Thyroid gland (tissue), 4 donors: ENCODE measurements around the gene ALDH8A1. TPM values are rescaled to one million over a fixed set of nuclear protein-coding genes. Genes with fewer than 3 reads are reported as not detected.

Experiments
- DNase-seq, 2 donors: peaks; one replicate each; pipeline ENCODE4 v3.0.0-alpha.2; 2019
- H3K27ac ChIP-seq, 3 donors: fragments of 200-600 bp; sonication (generic); 1 replicate in 2 of 3; 2 replicates in 1 of 3; pipeline ENCODE4 v1.5.1; 2016 to 2019; ENCODE audit warnings: mild to moderate bottlenecking in 1 of 3, moderate library complexity in 1 of 3
- H3K27me3 ChIP-seq: fragments of 200-600 bp; sonication (generic); one replicate; pipeline ENCODE4 v1.5.1; 2019
- H3K36me3 ChIP-seq, 2 donors: fragments of 200-600 bp; sonication (generic); one replicate each; pipeline ENCODE4 v1.5.1; 2016 to 2019
- H3K4me1 ChIP-seq, 2 donors: fragments of 200-600 bp; sonication (generic); one replicate each; pipeline ENCODE4 v1.5.1; 2017 to 2019
- H3K4me3 ChIP-seq, 3 donors: fragments of 200-600 bp; sonication (generic); replicated peaks in 1 of 3; 1 replicate in 2 of 3; 2 replicates in 1 of 3; pipeline ENCODE4 v1.5.1; 2016; ENCODE audit warnings: mild to moderate bottlenecking in 1 of 3
- H3K9me3 ChIP-seq: fragments of 200-600 bp; sonication (generic); one replicate; pipeline ENCODE4 v1.5.1; 2017
- POLR2A ChIP-seq, 2 donors: fragments of 450-650 bp; IDR thresholded peaks; one replicate each; pipeline ENCODE4 v1.6.1; 2017; ENCODE audit warnings: antibody characterized with exemption in 2 of 2, mild to moderate bottlenecking in 2 of 2, moderate library complexity in 1 of 2
- WGBS, 2 donors: methylation state at CpG; one replicate each; pipeline ENCODE4 v1.1.5; 2017; 5-methylcytosine and 5-hydroxymethylcytosine counted together
- intact Hi-C: fragments of 100-400 bp; cut with DNase I; formaldehyde crosslinking; loops from one replicate; pipeline ENCODE4 v1.15.1; 2023
- total RNA-seq, 4 donors: library from RNA; depleted of rRNA; stranded (reverse); fragments of >200 nt; gene quantifications; one replicate each; pipeline ENCODE4 v1.2.3, GENCODE V29; 2016
- TF ChIP-seq, protein P1 (sequence below), 6 experiments: fragments of 200-600 bp in 3 of 6; fragments of 450-650 bp in 3 of 6; sonication (generic) in 3 of 6; IDR thresholded peaks; one replicate each; pipeline ENCODE4 v1.5.1; 2016 to 2019; ENCODE audit warnings: antibody characterized with exemption in 6 of 6, mild to moderate bottlenecking in 2 of 6, inconsistent platforms in 1 of 6, moderate library complexity in 1 of 6

The ALDH8A1 gene
- under 1 TPM in 3 of 4 donors, not detected in 1; 0.13 to 0.54 (median 0.33) TPM for total RNA-seq

DNA sequence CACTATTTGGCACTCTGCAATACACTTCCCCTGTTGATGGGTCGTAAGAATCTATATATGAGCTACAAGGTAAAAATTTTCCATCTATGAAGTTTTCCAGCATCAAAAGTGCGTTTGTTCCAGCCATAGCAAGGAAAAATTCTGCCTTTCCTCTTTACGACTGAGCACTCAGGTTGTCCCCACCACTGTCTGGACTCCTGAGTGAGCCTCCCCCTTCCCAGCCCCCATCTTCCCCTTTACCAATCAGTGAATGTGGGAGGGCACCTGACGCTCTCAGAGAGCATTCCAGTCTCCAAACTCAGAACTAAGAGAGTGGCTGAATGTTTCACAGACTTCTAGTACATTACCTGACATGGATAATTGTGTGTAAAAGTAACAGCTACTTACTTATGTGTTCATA is at the start of gene ALDH8A1:
TSS of gene ALDH8A1 (minus strand) at position 175 of the 400 bp plus-strand sequence. CDS start at position 127, 48 bp downstream.
- Histone ChIP-seq H3K36me3 (no peaks in the 10 kb centered on the region), H3K4me3 (no peak within 1 kb of the TSS), H3K9me3 (no peaks in the 10 kb centered on the region), H3K27me3 (no peaks in the 10 kb centered on the region), H3K4me1 (no peaks in the 10 kb centered on the region), H3K27ac (no peak within 1 kb of the TSS)
- TF ChIP-seq POLR2A (IDR thresholded peaks at IDR 0.05), result no peak
- TF ChIP-seq, protein P1, sequence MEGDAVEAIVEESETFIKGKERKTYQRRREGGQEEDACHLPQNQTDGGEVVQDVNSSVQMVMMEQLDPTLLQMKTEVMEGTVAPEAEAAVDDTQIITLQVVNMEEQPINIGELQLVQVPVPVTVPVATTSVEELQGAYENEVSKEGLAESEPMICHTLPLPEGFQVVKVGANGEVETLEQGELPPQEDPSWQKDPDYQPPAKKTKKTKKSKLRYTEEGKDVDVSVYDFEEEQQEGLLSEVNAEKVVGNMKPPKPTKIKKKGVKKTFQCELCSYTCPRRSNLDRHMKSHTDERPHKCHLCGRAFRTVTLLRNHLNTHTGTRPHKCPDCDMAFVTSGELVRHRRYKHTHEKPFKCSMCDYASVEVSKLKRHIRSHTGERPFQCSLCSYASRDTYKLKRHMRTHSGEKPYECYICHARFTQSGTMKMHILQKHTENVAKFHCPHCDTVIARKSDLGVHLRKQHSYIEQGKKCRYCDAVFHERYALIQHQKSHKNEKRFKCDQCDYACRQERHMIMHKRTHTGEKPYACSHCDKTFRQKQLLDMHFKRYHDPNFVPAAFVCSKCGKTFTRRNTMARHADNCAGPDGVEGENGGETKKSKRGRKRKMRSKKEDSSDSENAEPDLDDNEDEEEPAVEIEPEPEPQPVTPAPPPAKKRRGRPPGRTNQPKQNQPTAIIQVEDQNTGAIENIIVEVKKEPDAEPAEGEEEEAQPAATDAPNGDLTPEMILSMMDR (IDR thresholded peaks at IDR 0.05), result no peak
- intact Hi-C loops, result no loop called here
- WGBS, 2 donors, result 74 to 75% methylated on average over 4 of the region's 4 CpGs
- no peak for DNase-seq

DNA sequence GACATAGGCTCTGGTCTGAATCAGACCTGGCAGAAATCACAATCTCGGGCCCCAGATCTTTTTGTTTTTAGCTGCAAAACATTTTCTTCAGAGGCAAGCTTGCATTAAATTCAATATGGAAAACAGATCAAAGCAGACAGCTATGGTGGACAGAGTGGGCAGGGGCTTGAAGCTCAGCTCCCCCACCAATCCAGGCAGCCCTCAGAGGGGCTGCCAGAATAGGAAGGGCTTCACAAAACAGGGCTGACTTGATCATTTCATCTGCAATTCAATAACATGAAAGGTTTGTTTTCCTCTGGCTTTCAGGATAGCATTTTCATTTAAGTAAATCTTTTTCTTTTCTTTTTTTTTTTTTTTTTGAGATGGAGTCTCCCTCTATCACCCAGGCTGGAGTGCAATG is 49.2 kb upstream of the ALDH8A1 start:
- Histone ChIP-seq H3K36me3 (peaks cover 3 to 4% of the 10 kb centered on the region in 2 donors), H3K4me1 (no peaks in the 10 kb centered on the region), H3K27me3 (no peaks in the 10 kb centered on the region), H3K9me3 (no peaks in the 10 kb centered on the region), H3K27ac (no peak overlapping the region), H3K4me3 (no peak overlapping the region)
- TF ChIP-seq, protein P1 (IDR thresholded peaks at IDR 0.05), result no peak
- TF ChIP-seq POLR2A (IDR thresholded peaks at IDR 0.05), result no peak
- intact Hi-C loops, result no loop called here
- 91 to 100% methylated on average over 1 of the region's 1 CpG for WGBS, 2 donors
- DNase-seq, result no peak

DNA sequence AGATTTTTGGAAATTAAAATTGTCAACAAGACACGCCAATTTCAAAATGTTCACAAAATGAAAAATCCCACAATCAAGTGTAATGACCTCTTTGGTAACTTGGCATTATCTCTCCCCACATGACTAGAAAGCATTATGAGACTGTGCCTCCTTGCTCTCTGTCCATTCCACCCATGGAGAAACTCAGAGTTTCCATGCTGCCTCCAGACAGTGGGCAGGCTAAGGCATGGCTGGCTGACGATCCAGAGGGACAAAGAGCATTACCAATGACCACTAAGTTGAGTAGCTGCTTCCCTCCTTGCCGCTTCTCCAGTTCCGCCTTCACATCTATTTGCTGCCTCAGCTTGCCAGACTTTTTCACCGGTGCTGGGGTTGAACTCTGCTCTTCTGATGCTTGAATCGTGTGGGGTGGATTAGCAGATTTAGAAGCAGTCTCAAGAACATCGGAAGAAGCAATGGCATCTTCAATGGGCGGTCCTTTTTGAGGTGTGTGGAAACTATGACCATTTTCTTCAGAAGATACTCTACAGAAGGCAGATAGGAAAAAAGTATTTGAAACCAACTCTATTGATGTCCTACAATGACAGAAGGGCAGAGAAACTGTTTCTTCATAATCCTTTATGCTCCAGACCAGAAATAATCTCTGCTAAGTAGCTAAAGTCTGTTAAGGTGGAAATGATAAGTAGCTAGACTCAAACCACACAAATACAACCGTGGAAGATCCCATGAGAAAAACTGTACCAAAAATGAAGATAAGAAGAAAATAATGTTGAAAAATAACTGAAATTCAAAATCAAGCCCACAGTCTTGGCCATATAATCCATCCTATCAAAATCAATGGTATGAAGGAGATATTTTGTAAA is 47.5 kb upstream of the ALDH8A1 start:
- Histone ChIP-seq H3K9me3 (no peaks in the 10 kb centered on the region), H3K27me3 (no peaks in the 10 kb centered on the region), H3K27ac (no peak overlapping the region), H3K4me1 (no peaks in the 10 kb centered on the region), H3K4me3 (no peak overlapping the region), H3K36me3 (peaks cover 4 to 11% of the 10 kb centered on the region in 2 donors)
- no peak for DNase-seq
- intact Hi-C loops, result no loop called here
- 95% methylated on average over 9 of the region's 9 CpGs for WGBS, 2 donors
- TF ChIP-seq POLR2A (IDR thresholded peaks at IDR 0.05), result no peak
- TF ChIP-seq, protein P1 (IDR thresholded peaks at IDR 0.05), result no peak

DNA sequence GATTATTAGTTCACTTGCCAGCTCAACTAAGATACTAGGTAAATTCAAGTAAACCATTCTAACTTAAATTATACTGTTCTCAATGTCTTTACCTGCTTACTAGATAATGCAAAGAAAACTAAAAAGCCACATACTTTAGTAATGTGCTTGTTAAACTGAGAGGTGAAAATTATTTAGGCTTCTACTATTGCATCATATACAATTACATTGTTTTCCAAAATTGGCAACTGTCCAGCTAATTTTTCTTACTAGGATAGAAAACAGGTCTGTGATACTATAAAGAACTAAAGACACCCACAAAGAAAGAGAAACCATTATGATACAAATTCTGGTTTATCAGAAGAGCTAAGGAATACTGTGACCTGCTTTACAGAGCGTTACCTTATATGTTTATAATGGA is 45.6 kb upstream of the ALDH8A1 start:
- no peaks in the 10 kb centered on the region for H3K9me3 ChIP-seq
- H3K27ac ChIP-seq, result no peak overlapping the region
- H3K27me3 ChIP-seq, result no peaks in the 10 kb centered on the region
- intact Hi-C loops, result no loop called here
- H3K36me3 ChIP-seq, result peaks cover 4 to 11% of the 10 kb centered on the region in 2 donors
- no peak for DNase-seq
- TF ChIP-seq POLR2A (IDR thresholded peaks at IDR 0.05), result no peak
- no peaks in the 10 kb centered on the region for H3K4me1 ChIP-seq
- 94 to 96% methylated on average over 1 of the region's 1 CpG for WGBS, 2 donors
- H3K4me3 ChIP-seq, result no peak overlapping the region

GRCh38 chr6:134994431-134994830 is 44.5 kb upstream of the ALDH8A1 start:
- intact Hi-C loops, result no loop called here
- Histone ChIP-seq H3K27ac (no peak overlapping the region), H3K4me3 (no peak overlapping the region), H3K36me3 (peaks cover 4 to 11% of the 10 kb centered on the region in 2 donors), H3K4me1 (no peaks in the 10 kb centered on the region), H3K27me3 (no peaks in the 10 kb centered on the region), H3K9me3 (no peaks in the 10 kb centered on the region)
- no peak for DNase-seq
- TF ChIP-seq, protein P1 (IDR thresholded peaks at IDR 0.05), result no peak
- no peak for TF ChIP-seq POLR2A (IDR thresholded peaks at IDR 0.05)
